ENCODE measurements around the gene LAPTM5.
"Not testable (repeated sequence)": the region's sequence is repeated elsewhere in the genome, so short reads cannot be mapped to it uniquely, and the experiment has no call there.

Gene LAPTM5, protein sequence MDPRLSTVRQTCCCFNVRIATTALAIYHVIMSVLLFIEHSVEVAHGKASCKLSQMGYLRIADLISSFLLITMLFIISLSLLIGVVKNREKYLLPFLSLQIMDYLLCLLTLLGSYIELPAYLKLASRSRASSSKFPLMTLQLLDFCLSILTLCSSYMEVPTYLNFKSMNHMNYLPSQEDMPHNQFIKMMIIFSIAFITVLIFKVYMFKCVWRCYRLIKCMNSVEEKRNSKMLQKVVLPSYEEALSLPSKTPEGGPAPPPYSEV

DNA sequence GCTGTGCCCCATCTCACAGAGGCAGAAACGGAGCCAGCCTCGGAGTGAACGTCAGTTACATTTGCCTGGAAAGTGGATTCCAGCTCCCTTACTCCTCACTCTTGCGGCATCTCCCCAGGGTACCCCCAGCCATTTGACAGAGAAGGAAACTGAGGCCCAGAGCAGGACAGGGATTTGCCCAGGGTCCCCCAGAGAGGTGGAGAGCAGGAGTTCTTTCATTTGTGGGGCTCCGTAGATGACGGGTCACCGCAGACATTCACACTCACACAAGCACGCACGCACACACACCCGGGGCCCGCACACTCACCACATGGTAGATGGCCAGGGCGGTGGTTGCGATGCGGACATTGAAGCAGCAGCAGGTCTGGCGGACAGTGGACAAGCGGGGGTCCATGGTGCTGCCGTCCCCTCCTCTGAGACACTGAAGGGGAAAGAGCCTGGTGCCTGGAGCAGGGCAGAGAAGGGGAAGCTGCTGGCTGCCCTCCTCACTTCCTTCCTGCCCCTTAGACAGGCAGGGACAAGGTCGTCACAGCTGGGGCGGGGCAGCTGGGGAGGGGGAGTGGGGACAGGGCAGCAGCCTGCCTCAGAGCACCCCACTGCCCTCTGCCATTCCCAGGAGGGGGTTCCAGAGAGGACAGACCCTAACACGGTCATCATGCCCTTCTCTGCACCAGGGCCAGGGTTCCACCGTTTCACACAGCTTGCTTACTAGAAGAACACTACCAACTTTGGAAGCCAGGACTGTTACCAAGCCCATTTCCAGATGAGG lies at the start of gene LAPTM5:
Gene LAPTM5, minus strand, starts transcription at position 423 of the 769 bp plus-strand sequence. Its CDS starts 29 bp downstream, at position 394.
- no peak for DNase-seq

DNA sequence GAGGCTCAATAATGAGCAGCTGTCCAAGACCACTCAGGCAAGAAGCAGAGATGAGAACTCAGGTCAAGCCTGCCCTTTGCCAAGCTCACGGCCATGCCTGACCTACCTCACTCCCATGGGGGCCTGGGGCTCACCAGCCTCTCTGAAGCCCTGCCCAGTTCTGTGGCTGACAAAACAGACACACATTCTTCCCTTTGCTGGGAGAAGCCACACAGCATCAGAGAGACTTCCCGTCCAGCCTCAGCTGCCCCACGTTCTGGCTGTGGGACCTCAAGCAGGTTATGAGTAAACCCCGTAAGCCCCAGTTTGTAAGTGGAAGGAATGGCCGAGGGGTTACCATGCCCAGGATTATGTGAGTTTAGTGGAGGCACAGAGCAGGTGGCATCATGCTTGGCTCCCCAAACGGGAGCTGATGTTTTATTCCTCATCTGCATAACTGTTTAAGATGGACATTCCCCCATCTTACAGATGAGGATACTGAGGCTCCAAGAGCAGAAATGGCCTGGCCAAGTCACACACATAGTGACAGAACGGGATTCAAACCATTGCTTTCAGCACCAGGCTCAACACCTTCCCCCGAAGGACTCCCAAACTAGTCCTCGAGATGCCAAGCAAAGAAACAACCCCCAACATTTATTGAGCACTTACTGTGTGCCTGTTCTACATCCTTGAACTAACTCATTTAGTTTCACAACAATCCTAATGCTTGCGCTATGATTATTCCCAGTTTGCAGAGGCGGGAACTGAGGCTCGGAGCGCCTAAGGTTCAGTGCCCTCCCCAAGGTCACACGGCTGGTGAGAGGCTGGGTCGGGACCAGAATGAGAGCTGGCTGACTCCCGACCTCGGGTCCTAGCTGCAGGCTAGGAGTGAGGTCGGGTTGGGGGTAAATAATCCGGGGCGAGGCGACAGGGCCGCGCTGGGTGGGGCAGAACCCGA lies 49.1 kb upstream of the LAPTM5 start:
- no peak for DNase-seq

DNA sequence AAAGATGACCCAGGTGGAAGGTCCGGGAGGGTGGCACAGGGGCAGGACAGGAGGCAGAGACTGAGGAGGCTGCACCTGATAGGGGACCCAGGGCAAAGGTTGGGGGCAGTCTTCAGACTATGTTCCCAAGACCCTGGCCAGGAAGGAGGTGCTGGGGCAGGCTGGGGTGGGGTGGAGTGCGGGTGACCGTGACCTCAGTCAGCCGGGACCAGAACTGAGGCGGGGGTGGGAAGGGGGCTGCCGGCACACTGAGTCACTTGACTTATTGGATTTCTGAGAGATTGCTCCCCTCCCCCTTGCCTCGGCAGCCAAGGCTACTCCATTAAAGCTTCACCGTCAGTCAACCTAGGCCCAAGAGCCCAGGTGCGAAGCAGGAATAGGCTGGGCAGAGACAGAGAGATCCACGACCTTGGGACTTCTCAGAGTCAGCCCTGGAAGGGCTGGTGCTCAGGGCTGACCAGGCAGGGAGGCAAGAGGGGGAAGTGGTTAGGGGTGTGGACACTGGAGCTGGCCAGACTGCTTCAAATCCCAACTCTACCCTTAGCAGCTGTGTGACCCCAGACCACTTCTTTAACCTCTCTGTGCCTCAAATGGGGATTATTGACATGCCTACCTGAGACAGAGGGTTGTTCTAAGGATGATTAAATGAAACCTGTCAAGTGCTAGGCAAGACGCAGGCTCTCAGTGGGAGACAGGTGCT lies 47.9 kb upstream of the LAPTM5 start:
- no peak for DNase-seq

DNA sequence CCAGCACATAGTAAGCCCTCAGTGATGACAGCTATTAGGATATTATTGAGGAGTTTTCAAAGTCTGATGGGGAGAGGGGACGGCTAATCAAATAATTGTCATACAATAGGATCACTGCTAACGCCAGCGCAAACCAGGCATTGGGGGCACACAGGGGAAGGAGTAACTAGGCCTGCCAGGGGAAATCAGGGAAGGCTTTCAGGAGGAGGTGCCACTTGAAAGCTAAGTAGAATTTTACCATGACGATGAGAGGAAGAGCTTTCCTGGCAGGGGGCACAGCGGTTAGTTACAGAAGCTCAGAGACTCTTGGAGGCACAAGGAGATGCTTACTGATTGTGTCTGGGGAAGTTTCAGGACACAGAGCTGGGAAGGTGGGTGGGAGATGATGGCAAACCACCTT lies 47.2 kb upstream of the LAPTM5 start:
- DNase-seq = no peak

DNA sequence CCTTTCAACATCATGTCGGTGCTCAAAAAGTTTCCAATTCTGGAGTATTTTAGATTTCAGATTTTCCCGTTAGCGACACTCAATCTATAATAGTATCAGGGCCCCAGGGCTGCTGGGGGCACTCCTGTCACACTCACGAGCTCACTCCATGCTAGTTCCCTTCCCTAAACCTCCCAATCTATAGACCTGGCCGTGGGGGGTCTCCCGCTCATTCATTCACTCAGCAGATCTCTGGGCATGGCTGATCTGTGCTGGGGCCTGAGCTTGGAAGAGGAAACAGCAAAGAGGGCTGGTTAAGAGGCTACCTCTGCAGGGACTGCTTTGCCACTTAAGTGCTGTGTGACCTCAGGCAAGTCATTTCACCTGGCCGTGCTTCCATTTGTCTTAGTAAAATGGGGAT lies 46.8 kb upstream of the LAPTM5 start:
- DNase-seq = no peak

DNA sequence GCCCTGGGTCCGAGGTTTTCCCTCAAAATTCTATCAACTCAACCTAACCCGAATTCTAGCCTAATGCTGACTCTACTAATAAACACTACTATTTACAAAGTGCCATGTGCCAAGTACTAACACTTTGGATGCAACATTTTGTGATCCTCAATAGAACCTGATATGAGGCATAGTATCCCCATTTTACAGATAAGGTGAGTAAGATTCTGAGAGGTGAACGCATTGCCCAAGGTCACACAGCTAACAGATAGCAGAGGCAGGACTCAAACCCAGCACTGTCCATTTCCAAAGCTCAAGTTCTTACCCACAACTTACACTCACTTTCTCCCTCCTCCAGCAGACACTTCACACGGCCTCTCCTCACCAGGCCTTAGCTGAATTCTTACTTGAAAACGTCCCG lies 46.0 kb upstream of the LAPTM5 start:
- no peak for DNase-seq

DNA sequence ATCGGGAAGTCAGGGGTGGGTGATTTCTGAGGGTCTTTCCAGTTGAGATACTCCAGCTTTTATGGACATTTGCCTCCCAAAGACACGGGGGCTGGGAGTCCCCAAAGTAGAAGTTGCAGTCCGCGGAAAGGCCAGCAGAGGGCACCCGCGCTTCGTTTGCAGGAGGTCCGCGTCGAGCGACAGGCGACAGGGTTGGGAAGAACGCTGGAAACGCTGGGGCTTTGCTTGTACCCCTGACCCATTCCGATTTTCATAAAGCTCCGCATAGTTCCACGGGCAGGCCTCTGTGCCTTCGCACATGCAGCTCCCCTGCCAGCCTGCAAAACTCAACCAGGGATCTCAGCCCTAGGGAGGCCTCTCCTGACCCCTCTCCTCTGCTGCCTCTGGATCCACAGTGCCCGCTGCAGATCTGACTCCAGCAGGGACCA lies 44.2 kb upstream of the LAPTM5 start:
- peak; percentile 79 for DNase-seq

DNA sequence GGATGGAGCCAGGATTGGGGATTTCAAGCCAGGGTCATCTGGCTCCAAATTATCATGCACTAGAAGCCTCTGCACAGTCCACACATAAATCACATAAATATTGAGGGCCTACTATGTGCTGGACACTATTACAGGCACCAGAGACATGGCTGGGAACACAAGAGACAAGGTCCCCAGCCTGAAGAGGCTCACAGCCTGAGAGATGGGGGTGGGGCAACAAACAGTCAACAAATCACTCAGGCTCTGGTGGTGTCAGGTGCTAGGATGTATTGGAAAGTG lies 41.6 kb upstream of the LAPTM5 start:
- no peak for DNase-seq

DNA sequence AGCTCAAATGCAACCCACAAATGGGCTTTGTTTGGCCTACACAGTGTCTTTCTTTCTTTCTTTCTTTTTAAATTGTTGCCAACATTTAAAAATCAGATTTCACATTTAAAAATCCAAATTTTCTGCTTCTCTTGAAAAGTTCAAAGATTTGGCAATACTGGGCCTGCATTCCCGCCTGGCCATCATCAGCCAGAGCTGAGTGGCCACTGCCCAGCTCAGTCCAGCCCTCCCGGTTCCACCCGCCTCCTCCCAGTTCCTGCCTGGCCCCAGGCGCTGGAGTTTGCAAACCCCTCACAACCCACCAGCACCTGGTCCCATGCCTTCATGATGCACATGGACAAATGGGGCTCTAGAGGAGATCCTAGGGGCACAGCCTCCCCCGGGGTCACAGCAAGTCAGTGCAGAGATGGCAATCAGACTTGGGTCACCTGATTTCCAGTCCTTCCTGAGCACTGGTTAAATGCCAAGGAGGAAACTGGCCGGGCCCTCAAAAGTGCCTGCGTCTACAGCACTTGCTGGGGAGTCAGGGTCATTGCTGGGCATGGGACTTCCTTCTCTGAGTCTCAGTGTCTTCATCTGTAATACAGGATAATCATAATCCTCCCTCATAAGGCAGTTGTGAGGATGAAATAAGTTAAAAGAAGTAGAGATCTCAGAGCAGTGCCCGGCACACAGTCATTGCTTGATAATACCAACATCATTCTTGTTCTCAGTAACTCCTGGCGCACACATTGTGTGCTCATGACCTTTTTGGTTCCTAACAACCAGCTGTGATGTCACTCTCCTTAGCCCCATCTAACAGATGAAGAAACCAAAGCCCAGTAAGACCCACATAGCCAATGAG lies 41.0 kb upstream of the LAPTM5 start:
- no peak for DNase-seq

DNA sequence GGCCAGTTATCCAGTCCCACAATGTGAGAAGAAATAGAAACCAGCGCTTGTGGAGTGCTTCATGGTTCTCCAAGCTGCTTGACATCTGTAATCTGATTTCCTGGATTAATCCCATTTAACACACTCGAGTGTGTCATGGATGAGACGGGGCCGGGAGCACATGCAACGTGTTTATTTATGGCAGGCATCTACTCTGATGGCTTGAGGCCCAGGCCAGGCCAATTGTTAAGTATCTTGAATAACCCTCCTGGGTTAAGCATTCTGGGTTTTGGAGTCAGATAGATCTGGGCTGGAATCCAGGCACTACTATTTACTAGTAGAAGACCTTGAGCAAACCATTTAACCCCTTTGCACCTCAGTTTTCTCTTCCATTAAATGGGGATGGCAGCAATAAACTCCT lies 37.5 kb upstream of the LAPTM5 start:
- DNase-seq = no peak

DNA sequence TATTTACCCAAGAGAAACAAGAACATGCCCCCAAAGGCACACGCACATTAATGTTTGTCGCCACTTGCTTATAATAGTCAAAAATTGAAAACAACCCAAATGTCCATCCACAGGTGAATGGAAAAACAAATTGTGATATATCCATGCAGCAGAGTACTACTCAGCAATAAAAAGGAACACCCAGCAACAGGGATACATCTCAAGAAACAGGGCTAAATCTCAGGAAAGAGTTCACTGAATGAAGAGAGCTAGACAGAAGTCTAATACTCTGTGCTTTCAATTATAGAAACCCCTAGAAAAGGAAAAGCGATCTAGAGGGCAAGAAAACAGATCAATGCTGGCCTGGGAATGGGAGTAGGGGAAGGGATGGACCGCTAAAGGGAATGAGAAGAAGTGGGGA lies 36.7 kb upstream of the LAPTM5 start:
- no peak for DNase-seq

DNA sequence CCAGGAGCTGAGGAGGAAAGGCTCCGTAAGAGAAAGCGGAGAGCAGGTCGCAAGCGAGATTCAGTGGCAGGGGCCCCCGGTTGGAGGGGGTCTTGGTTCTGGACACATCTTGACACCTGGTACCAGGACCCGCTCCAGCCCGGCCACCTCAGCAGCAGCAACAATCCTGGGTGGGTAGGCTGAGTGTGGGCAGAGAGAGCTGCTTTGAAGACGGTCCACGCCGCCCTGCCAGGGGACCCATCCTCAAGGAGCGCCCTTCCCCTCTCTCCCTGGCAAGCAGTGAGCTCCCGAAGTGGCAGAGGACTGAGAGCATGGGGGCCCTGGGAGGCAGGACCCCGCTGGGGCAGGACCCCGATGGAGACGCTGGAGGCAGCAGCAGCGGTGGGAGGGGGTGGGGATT lies 35.6 kb upstream of the LAPTM5 start:
- DNase-seq = no peak

DNA sequence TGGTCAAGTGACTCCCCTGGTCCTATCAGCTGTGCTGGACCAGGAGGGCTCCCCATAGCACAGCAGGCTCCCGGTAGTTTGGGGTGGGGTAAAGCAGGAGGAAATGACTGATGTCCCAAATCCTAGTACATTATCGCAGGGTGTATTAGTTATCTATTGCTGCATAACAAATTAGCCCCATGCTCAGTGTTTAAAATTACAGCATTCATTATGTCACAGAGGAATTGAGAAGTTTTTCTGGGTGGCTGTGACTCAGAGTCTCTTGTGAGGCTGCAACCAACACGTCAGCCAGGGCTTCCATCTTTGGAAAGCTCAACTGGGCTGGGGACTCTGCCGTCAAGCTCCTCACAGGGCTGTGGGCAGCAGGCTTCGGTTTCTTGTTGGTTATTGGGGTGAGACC lies 34.3 kb upstream of the LAPTM5 start:
- DNase-seq = no peak

DNA sequence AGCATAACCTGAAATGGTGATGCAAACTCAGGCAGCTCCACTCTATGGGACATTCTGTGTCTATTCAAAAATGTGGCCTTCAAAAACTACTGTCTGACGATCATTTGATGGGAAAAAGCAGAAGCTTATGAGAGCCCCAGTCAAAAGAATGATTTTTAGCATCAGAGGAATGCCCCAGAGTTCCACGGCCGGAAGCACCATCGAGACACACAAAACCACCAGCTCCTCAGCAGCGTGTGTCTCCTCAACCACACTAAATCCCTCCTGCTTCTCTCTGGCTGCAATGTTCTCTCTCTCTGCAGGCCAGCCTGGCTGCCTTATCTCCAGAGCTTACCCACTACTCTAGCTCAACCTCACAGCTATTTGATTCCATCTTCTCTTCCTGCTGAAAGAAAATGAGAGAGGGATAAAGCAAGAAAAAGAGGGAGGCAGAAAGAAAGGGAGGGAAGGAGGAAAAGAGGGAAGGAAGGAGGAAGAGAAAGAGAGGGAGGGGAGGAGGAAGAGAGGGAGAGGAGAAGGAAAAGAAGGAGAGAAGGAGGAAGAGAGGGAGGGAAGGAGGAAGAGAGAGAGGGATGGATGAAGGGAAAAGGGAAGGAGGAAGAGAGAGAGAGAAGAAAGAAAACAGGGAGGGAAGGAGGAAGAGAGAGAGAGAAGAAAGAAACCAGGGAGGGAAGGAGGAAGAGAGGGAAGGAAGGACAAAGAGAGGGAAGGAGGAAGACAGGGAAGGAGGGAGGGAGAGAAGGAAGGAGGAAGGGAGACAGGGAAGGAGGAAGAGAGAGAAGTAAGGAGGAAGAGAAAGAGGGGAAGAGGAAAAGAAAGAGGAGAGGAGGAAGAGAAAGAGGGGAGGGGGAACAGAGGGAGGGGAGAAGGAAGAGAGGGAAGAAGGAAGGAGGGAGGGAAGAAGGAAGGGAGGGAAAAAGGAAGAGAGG lies 33.5 kb upstream of the LAPTM5 start:
- no peak for DNase-seq

DNA sequence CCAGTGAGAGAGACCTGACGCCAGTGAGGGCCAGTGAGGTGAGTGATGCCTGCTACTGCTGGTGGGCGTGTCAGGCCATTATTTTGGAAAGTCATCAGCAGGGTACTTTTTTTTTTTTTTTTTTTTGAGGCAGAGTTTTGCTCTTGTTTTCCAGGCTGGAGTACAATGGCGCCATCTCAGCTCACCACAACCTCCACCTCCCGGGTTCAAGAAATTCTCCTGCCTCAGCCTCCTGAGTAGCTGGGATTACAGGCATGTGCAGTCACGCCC lies 32.6 kb upstream of the LAPTM5 start:
- not testable (repeated sequence) for DNase-seq

DNA sequence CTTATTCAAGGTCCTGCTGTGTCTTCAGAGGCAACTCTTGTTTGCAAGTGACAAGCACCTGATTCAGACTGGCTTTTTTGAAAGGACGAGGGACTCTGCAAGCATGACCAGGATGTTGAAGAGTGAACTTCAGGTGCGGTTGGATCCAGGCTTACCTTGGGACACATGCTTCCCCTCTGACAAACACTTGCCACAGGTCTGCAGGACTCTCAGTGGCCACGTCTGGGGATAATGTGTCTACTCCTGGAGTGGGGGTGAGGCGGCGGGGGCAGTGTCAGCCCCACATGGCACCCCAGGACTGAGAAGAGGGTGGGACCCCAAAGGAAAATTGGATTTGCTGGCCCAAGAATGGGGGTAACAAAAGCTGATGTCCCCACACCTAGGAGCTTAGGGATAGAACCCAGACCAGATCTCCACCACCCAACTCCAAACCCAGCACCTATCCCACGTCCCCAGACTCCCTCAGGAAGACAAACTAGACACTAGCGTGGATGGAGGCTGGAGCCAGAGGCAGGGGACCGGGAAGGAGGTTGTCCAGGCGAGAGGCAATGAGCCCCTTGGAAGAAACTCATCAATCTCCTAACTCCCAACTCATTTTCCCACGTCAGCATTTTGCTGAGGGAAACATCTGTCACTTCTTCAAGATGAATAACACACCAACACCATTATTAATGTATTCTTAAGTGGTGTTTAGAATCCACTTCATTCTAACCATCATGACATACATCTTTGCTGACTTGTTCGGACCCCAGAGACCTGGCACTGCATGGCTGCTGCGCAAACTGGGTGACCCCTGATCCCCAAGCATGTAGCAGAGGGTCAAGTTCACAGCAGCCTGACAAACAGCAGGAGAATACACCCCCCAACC lies 32.0 kb upstream of the LAPTM5 start:
- no peak for DNase-seq

DNA sequence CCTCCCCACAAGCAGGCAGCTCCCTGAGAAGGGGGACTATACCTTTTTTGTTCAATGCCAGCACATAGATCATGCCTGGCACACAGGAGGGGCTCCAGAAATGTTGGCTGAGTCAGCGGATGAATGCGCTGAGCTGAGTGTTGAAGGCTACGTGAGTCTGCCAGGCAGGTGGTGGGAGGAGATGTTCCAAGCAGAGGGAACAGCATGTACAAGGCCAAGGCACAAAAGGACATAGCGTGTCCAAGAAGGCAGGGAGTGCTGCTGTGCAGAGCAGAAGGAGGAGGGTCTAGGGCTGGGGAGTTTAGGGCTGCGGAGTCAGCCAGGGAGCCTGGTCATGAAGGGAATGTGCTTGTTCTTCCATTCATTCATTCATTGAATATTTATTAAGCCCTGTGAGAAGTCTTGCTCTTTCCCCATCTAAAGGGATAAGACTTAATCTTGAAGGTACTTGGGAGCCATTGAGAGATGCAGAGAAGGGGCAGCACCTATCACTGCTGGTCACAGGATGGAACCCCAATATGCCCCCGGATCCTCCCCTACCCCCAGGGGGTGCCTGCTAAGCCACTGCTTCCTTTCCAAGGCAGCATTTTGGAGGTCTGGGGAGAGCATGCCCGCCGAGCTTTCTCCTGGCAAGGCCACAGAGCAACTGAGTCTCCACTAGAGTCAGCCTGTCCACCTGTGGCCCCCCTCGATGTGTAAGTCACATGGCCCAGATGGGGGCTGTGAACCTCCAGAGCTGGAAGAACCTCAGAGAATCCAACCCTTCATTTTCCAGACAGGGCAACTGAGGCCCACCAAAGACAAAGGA lies 31.2 kb upstream of the LAPTM5 start:
- no peak for DNase-seq

DNA sequence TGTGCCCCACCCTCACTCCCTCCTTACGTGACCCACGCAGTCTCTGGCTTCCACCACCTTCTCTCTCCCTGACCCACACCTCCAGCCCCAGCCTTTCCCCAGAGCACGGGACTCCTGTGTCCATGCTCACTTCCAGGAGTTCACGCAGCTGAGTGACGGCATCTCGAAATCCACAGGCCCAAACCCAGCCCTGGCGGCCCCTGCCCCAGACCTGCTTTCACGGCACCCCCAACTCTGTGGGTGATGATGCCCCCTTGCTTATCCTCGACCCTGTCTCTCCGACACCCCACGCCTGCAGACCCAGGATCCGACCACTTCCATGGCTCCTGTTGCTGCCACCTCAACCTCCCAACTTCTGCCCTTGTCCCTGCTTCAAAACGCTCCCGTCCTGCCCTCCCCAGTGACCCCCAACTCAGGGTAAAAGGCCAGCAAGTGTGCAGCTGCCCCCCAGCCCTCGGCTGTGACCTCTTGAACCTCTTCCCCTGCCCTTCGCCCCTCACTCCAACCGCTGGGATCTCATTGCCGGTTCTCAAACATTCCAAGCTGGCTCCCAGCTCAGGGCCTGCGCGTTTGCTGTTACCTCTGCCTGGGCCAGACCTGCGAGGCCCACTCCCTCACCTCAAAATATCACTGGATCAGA lies 30.4 kb upstream of the LAPTM5 start:
- DNase-seq = no peak

DNA sequence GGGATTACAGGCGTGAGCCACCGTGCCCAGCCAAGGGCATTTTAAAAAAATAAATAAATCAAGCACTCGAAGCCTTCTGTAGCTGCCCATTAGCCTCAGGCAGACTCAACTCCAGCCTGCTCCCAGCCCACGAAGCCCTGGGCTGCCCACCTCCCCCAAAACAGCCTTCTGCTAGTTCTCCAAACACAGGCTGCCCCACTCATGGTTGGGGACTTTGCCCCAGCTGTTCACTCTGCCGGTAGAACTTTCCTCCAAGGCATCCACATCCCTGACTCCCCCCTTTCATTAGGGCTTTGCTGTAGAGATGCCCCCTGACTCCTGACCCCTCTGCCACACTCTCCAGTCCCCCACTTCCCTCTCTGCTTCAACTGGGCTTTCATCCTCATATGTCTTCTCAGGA lies 29.7 kb upstream of the LAPTM5 start:
- DNase-seq = no peak

All from NCI-H1092 (cell line).